GM18498 (cell line): ENCODE data around the gene FOXD3.

Source experiments
- ATAC-seq: cut with Tn5 transposase; IDR thresholded peaks from one replicate; pipeline ENCODE4 v1.9.1; 2021; ENCODE audit warnings: mild to moderate bottlenecking, moderate library complexity; ENCODE audit not compliant: unreplicated experiment

FOXD3 gene

DNA sequence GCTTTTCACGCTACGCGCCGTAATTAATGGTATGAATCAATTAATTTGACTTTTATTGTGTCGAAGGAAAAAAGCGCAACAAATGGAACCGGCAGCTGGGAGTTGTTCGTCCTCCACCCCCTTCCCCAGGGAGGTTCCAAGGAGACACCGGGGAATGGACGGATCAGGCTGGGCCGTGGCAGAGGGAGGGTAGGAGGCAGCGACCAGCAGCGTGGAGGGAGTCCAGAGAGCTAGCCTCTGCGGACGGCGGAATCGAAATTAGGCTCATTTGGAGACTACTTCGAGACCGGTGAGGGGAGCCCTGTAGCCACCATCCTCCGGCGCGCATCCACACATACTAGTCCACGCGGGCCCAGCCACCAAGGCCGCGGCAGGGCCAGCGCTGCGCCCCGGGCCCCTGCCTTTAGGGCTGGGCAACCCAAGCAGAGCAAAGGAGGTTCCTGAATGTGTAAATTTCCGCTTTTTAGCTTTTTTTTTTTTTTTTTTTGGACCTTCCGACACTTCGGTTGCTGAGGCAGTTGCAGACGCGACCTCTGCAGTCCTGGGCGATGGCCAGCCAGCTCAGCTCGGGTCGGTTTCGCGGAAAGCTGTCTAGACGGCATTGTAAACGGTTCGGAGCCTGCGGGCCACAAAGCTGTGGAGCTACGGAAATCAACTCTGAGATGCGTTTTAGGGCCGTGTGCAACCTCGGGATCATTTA is 2.2 kb upstream of the FOXD3 start:
- no peak for ATAC-seq

DNA sequence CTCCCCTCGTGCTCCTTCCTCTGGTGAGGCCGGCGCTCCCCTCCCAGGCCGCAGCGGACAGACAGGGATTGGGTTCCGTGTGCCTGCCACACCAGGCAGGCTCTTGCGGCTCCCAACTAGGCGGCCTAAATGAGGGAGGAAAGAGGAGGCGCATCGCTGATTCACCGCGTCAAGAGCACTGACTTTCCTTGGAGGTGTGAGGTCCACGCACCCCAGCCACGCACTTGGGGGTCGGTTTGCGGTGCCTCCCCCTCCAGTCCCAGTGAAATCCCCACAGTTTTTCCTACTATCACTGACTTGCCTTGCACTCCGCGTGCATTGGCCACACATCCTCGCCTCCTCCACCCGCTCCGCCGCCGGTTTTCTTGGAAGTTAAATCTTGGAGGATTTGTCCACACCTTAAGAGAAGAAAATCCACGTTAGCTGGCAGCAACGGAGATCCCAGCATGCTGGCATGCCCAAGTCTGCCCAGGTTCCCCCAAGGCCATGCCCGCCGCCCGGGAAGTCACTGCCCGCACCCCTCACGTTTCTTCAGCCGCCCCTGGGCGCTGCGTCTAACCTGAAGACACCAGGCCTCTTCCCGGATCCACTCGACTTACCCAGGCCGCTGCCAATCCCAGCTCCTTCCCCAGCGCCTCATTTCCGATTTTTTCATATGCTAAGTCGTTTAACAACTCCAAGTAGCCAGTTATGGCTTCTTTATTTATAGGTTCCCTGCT is 1.1 kb upstream of the FOXD3 start:
- no peak for ATAC-seq

DNA sequence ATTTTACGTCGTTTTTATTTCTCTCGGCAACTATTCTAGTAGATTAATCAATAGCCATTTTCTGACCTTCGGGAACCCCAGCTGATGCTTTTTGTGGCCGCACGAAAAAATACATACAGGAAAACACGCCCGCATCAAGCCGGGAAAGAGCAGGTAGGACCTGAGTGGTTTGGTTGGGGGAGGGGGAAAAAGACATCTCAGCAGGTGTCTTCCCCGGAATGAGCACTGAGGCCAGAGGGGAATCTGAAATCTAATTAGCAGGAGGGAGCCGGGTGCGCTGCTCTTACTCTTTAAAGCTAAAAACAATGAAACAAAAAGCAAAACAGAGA is 618 bp upstream of the FOXD3 start:
- no peak for ATAC-seq

- ATAC-seq: no peak
Measured at GRCh38 chr1:63322944-63323864, 837 bp downstream of the FOXD3 start.

DNA sequence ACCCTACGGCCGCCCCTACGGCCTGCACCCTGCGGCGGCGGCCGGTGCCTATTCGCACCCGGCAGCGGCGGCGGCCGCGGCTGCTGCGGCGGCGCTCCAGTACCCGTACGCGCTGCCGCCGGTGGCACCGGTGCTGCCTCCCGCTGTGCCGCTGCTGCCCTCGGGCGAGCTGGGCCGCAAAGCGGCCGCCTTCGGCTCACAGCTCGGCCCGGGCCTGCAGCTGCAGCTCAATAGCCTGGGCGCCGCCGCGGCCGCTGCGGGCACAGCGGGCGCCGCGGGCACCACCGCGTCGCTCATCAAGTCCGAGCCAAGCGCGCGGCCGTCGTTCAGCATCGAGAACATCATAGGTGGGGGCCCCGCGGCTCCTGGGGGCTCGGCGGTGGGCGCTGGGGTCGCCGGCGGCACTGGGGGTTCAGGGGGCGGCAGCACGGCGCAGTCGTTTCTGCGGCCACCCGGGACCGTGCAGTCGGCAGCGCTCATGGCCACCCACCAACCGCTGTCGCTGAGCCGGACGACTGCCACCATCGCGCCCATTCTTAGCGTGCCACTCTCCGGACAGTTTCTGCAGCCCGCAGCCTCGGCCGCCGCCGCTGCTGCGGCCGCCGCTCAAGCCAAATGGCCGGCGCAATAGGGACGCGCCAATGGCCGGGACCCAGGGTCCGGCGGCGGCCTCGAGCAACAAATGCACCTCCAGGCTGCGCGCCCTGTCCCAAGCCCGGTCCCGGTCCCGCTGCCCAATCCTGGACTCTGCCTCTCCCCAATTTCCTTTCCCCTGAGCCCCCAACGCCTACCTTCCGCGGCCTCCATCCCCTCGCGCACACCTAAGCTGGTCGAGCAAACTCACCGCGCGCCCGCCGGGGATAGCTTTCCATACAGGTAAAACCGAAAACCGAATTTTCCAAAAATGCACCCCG is 1.8 kb downstream of the FOXD3 start:
- no peak for ATAC-seq

GRCh38 chr1:63324779-63325119 is 2.4 kb downstream of the FOXD3 start:
- no peak for ATAC-seq

GRCh38 chr1:63325279-63325985 is 3.1 kb downstream of the FOXD3 start:
- no peak for ATAC-seq

- no peak for ATAC-seq
Measured at GRCh38 chr1:63326106-63326472, 3.7 kb downstream of the FOXD3 start.

DNA sequence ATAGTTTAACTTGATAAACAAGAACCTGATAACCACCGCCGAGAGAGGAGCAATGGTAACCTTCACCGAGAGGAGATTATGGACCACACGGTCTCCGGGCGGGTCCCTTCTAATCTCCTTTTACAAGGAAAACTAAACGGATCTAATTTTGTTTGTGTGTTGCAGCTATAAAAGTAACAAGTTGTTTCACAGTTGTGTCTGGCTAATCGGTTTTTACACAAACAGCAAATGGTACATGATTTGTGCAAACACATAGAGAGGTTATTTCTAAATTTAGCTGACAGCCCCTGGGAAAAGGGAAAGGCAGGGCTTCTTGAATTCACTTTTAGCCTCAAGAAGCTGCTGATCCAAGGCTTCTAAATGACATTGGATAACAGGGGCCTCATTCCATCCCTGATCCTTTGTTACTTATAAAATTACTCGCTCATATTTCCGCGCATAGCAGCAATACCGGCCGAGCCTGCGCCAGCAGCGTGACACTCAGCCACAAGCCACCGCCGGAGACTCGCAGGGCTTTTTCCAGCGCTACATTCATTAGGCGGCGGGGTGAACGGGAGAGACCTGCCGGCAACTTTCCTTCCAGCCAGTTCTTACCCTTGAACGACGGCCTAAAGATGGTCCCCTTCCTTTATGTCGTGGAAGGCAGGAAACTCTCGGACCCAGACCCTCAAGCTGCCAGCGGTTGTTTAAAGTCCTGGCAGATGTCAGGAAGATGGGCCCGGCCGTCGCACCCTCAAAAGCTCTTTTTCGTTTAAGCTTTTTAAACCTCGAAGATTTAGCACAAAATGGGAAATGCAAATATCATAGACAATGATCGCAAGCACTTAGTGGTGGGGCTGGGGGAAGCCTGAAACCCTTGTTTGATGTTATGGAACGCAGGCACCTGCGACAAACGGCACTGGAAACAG is 4.4 kb downstream of the FOXD3 start:
- ATAC-seq: no peak

DNA sequence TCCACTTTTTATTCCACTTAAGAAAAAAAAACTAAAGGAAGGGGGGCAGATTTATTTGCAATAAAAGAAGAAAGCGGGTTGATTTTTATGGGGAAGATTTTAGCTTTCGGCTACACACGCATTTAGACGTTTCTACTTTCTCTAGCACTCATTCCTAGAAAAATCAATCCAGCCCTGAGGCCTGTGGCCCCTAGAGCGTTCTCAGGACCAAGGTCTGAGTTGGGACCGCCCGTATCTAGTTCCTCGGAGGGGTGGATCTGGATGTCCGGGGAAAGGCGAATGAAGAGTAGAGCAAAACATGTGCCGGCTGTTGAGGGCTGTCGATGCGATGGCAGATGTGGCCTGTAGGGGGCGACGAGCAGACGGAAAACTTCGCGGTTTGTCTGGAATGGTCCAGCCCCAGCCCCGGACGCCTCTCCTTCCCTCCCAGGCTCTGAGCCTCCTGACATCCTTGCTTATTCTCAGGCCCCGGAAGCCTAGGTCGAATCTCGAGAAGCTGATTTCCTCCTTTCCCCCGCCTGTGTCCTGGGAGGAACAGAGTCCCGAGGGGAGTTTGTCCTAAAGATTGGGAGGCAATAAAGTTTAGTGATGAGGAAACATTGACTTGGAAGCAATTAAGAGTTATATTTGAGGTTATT is 5.2 kb downstream of the FOXD3 start:
- ATAC-seq: peak; percentile 50

DNA sequence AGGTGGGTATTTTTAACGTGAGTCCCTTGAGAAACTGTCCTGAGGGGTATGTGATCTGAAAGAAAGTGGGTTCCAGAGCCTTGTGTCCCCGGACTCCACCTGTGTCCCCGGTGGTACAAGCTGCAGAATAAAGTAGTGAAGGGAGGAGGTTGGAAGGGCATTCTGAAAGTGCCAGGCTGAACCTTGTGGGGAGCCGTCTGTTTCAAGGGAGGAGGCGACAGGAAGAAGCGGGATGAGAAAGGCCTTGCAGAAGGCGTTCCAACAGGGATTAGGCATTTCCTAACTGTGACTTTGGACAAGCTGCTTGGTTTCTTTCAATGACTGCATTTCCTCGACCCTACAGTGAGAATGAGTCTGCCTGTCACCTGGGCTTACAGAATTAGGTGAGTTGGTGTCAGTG is 5.8 kb downstream of the FOXD3 start:
- no peak for ATAC-seq

DNA sequence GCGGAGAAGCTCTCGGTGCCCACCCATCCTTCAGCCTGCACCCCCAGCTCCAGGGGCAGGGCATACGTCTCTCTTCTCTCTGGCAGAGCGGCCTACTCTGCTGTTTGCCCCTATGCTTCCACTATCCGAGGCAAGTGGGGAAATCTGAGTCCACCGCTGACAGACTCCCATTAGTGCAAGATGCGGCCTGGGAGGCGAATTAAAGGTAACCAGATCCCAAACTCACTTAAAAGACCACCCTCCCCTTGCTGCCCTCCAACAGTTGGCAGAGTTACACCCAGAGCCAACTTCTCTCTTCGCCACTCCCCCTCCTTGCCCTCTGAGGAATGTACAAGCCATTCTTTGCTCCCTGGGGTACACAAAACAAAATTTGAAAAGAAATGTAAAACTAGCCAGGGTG is 6.4 kb downstream of the FOXD3 start:
- ATAC-seq: no peak

- ATAC-seq: no peak
Measured at GRCh38 chr1:63329621-63330330, 7.4 kb downstream of the FOXD3 start.

DNA sequence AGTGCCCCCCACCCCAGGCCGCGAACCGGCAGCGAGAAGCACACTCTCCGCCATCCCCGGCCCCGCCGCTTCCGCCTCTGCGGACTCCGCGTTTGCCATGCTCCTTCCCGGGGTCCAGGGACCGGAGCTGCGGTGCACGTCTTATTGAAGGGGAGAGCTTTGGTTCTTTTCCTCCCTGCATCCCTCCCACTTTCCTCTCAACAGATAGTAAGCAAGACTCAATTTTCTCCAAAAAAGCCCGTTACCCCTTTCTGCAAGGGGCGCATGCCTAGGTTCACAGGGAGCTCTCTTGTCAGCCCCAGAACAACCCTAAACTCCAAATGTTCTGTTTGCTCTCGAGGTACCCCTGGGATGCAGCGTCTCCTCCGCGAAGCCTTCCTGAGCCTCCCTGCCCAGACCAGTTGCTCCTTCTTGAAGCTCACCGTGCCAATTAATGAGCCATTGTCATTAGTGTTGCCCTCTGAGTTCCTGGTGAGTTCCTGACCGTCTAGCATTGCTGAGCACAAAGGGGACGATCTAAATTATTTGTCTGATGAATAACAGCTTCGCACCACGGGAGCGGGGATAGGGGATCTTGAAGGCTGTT is 8.1 kb downstream of the FOXD3 start:
- ATAC-seq: no peak

DNA sequence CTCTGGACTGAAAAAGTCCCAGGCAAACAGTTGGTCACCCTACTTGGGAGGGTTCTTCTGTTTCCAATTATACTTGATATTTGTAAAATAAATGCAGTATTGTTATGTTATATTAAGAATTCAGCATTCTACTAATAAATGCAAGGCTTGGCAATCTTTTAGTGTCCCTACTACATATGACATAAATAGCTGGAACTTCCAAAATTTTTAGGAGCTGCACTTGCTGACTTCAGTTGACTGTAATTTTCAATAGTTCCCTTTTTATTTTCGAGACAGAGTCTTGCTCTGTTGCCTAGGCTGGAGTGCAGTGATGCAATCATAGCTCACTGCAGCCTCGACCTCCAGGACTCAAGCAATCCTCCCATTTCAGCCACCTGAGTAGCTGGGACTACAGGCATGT is 20.0 kb downstream of the FOXD3 start:
- no peak for ATAC-seq

GRCh38 chr1:63343922-63344321 is 21.6 kb downstream of the FOXD3 start:
- no peak for ATAC-seq

GRCh38 chr1:63350320-63350719 is 28.0 kb downstream of the FOXD3 start:
- ATAC-seq: no peak

DNA sequence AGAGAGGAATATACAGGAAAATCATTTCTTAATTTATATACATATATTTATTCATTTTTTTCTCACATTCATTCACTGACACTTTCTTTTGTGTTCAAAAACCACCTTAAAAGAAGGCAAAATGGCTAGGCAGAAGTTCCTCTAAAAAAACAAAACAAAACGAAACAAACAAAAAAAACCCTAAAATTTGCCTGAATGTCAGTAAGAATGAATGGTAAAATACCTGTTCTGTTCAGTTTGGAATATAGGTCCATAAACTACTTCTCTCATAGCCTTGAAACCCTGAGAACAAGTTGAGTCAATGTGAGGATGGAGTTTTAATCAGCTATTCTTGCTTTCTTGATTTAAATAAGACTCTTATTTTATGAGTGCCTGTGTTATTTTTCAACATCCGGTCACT is 30.4 kb downstream of the FOXD3 start:
- ATAC-seq: no peak
